GM18520 (cell line): ENCODE results near the gene RNF183.
"Not testable (repeated sequence)": the region's sequence is repeated elsewhere in the genome, so short reads cannot be mapped to it uniquely, and the experiment has no call there.

Source experiments
- ATAC-seq: cut with Tn5 transposase; IDR thresholded peaks from one replicate; pipeline ENCODE4 v1.9.1; 2021; ENCODE audit not compliant: unreplicated experiment

Gene RNF183

DNA sequence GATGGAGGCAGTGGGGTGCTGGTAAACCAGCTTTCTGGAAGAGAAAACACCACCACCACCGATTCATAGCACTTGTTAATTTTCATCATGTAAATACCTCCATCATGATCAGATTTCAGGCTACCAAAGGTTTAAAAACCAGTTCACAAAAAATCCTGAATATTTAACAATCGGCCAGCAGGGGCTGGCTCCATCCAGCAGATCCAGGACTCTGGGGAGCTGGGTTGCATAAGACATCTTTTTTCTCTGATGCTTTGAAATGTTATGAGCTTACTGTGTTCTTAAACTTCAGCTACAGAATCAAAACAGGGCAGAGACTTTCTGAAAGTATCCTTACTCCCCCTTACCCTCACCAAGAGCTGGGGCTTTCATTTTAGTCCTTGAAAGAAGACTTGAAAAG, 14.6 kb upstream of the RNF183 start:
- no peak for ATAC-seq

DNA sequence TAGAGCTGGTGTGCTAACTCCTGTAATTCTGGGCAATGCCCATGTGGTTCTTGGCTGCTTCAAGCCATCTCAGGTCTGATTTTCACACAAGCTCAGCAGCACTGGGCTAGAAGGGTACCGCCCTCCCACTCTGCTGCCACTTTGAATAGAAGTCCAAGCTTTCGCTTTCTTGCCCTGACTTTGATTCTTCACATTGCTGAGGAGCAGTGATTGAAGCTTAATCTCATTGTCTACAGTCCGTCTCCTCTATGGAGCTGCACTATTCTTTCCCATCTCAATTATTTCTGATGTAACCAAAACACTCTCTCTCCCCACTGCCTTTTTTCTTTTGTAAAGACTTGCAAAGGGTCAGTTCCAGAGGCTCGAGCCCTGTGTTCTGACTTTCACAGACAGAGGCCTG, 12.9 kb upstream of the RNF183 start:
- no peak for ATAC-seq

DNA sequence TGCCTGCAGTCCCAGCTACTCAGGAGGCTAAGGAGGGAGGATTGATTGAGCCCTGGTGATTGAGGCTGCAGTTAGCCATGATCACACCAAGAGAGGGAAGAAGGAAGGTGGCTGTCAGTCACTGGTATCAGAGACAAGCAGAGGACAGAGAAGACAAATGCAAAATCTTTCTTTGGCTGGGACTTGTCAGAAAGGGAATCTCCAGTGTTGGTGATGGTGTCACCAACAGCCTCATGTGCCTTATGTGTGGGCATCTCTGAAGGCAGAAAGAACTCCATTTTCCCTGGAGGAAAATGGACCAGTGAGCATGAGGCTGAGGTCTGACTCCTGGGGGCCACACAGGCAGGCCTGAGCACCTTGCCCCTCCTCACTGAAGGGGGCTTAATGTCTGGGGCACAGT, 12.1 kb upstream of the RNF183 start:
- no peak for ATAC-seq

DNA sequence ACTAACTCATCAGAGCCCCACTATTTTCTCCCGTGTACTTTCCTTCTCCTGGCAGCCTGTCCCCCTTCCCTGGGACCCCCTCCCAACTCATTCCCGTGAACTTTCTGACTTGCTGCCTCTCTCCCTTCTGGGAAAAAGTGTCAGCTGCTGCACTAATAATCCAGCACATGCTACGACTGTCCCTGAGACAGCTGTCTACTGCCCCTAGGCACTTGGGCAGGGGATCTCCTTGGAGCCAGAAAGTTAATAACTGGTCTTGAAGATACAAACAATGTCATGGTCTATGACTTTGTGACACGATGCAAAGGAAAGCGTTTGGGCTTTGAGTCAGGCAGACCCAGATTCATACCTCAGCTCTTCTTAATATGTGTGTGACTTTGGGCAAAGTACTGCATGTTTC, 10.1 kb upstream of the RNF183 start:
- no peak for ATAC-seq

DNA sequence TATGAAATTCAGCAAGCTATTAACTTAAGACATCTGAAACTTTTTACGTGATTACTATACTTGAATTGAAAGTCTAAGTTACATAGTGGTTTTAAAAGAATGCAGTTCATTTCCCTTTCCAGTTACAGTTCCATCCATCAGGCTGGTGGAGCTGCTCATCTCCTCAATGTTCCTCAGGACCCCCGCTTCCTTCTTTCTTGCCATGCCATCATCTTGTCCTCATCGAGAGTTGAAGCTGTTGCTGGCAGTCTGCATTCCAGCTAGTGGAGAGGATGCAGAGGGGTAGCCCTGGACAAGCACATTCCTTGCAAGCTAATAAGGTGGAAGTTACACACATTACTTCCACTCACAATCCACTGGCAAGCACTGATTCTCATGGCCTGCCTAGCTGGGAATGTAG, 8.8 kb upstream of the RNF183 start:
- ATAC-seq, result no peak

DNA sequence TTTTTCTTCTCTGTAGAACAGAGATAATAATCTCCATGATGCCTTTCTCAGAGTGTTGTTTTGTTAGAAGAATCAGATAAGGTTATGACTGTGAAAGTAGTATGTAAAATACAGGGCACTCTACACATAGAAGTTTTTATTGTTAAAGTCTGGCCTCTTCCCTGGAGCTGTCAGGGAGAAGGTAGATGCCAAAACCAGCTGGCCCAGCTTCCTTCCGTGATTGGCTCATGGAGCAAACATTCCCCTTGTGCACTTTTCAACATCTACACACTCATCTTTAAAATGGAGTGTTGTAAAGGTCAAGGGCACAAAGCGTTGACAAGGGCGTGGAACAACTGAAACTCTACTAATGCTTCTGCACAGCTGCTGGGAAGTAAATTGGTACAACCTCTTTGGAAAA, 7.4 kb upstream of the RNF183 start:
- no peak for ATAC-seq

DNA sequence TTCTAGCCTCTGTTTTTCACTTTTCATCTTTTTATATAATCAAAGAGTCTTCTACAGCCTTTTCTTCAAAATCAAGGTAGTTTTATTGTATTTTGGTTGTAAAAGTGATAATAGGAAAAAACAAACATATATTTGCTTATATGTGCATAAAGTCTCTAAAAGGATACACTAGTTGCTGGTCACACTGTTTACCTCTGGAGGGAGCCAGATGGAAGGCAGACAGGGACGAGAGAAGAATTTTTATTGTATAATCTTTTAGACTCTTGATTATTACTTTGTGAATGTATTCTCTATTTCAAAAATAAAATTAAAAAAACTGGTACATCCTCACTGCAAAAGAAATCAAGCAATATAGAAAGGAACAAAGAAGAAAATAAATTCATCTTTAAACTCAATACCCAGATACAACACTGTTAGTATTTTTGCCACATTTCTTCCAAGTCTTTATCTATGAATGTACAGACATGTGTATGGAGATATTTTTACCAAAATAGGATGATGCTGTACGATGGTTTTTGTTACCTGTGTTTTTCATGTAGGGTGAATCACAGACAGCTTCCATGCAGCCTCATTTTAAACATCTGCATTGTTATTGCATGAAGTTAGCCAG, 6.1 kb upstream of the RNF183 start:
- ATAC-seq, result no peak

DNA sequence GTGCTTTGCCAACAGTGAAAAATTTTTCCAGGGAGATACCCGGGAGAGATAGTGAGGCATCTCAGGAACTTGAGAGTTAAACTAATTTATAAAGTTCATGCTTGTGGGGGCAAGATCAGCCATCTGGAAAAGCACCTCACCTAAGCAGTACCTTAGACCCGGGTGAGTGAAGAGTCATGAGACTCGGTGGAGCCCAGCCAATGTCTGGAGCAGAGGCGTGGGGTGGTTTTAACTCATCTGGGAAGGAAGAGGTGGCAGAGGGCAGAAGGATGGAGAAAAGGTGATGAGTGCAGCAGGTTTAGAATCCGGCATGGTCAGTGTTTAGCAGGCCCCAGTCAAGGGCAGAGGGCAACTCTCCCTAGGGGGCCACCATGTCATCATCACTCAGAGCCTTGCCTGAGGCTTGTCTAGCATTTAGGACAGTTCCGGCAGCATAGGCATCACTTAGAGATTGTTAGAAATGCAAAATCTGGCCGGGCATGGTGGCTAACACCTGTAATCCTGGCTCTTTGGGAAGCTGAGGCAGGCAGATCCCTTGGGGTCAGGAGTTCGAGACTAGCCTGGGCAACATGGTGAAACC, 4.3 kb upstream of the RNF183 start:
- ATAC-seq, result no peak

DNA sequence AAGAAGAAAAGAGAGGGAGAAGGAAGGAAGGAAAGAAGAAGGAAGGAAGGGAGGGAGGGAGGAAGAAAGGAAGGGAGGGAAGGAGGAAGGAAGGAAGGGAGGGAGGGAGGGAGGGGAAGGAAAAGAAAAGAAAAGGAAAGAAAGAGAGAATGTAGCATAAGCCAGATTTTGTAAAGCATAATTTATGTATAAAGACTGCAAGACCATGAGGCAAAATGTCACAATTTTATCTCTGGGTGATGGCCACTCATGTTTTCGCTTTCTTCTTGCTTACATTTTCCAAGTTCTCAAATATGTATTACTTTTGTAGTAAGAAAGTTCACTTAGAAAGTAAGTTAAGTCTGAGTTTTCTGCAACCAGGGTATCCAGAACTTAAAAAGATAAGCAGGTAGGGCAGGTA, 3.4 kb upstream of the RNF183 start:
- ATAC-seq, result no peak

DNA sequence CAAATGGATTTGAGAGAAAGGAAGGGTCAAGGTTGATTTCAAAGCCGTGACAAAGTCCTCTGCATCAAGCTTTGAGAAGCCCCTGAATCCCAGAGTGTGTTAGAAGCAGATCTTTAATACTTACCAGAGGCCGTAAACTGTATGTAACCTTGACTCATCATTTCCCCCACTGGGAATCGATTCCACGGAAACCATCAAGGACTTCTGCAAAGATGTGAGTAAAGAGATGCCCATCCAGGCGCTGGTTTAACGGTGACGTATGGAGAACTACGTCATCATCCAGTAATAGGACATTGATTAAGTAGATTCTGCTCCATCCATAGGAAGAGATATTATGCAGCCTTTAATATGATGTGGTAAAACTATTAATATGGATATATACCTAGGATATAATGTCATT, 1.6 kb downstream of the RNF183 start:
- no peak for ATAC-seq

DNA sequence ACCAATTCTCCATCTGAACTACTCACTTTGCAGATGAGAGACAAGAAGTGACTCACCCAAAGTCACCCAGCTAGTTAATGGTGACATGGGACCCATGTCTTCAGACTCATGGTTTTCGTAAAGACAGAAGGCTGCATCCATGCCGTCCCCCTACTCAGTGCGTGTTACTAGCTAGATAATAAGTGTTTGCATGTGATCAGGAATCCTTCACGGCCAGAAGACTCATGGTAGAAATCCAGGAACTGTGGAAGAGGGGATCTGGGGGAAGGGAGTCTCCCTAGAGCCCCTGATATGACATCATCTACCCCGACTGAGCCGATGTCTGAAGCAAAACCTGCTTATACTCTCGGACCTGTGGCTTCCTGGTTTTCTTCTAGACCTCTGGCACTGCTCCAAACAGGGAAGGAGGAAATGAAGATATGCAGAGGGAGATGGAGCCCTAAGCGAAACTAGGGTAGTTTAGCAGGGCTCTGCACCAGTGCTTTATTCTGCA, 3.3 kb downstream of the RNF183 start:
- ATAC-seq, result no peak

DNA sequence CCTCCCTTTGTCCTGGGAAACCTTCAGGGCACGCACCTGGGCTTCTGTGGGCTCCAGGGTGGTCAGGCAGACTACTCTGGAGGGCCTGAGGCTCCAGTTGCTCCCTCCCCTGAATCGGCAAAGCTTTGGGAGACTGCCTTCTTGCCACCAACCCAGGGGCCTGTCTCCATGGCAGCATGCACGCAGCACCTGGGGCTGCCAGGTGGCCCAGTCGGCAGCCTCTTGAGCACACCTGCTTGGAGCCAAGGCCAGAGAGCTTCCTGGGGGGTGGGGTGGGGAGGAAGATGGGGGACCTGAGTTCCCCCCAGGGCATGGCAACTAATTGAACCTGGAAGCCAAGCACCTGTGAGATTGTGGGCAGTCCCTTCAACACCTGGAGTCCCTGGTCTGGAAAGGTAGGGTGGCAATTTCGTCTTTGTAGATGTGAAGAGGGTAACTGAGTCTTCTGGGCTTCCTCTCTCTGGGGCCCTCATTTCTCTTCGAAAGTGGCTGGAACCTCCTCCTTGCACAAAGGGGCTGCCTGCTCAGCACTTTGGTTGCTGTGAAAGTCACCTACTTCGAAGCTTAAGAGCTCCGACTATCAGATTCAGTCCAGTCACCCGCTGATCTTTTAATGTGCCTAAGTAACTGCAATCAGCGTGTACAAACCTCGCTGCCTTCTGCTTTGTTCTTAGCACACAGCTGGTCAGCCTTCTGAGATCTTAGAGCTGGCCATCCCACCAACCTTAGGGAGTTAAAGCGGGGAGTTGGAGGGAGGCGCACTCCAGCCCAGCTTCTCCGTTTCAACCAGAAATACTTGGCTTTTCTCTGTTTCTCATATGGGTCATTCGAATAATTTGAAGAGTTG, 4.0 kb downstream of the RNF183 start:
- ATAC-seq, result no peak

DNA sequence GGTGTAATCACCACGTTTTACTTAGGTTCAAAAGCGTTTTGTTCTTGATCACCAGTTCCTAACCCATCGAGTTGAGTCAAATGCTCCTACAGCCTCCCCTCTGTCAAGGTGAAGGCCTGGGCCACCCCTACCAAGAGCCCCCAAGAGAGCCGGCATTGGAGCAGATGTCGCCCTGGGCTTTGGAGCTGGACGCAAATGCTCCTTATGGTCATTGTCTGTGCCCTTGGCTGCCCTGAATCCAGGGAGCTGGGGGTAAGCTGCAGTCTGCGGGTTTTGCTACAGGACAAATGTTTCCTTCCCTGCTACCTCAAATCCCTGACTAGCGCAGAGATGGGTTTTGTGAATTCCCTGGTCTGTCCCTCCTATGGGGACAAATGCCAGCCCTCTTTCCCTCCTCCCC, 4.9 kb downstream of the RNF183 start:
- no peak for ATAC-seq

DNA sequence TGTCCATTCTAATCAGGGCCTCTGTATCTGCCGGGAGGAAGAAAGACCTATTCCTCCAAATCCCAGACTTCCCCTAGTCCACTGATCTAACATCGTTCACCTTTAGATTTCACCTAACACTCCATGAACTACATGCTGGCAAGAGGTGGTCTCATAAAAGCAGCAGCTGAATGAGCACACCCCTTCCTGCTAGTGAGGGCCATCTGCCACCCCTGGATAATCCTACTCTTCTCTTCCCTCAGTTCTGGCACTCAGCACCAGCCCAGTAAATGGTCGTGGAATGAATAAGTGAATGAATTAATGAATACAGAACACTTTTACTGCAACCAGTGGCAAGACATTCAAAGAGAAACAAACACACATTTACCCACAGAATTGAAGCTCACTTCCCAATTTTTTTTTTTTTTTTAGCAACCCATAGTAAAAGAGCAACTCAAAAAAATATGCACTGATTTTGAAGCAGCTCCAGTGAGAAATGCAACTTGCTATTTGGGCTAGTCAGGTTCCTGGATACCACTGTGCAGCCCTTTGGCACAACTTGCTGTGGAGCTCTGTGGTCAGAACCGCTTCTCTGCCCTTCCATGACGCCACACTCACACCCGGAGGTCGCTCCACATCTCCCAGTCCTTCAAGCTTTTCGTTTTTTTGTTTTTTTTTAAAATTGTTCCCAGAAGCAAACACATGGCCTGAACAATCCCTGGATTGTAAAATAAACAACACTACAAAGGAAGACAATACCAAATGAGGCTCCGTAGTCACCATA, 6.2 kb downstream of the RNF183 start:
- no peak for ATAC-seq

DNA sequence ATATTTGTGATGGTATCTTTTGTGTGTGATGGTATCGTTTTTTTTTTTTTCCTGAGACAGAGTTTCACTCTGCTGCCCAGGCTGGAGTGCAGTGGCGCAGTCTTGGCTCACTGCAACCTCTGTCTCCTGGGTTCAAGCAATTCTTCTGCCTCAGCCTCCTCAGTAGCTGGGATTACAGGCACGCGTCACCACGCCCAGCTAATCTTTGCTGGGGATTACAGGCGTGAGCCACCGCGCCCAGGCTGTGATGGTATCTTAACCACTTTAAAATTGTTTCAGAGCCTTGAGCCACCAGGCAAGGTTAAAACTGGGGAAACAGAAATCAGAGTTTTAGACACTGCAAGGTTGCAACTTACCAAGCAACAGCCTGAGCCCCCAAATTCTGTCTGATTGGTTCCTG, 6.9 kb downstream of the RNF183 start:
- not testable (repeated sequence) for ATAC-seq

DNA sequence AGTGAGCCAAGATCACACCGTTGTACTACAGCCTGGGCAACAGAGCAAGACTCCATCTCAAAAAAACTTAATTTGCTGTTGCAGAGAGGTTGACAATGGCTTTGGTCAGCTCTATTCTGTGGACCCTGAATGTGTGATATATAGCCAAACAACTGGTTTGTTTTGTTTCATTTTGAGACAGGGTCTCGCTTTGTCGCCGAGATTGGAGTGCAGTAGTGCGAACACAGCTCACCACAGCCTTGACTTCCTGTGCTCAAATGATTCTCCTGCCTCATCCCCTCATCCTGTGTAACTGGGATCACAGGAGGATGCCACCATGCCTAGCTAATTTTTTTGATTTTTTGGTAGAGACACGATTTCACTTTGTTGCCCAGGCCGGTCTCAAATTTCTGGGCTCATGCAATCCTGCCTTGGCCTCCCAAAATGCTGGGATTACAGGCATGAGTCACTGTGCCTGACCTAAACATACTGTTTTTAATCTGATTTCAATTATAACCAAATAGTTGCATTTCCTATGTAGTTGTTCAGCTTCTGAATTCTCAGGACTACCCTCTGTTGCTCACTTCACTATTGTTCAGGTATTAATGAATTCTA, 9.8 kb downstream of the RNF183 start:
- no peak for ATAC-seq

DNA sequence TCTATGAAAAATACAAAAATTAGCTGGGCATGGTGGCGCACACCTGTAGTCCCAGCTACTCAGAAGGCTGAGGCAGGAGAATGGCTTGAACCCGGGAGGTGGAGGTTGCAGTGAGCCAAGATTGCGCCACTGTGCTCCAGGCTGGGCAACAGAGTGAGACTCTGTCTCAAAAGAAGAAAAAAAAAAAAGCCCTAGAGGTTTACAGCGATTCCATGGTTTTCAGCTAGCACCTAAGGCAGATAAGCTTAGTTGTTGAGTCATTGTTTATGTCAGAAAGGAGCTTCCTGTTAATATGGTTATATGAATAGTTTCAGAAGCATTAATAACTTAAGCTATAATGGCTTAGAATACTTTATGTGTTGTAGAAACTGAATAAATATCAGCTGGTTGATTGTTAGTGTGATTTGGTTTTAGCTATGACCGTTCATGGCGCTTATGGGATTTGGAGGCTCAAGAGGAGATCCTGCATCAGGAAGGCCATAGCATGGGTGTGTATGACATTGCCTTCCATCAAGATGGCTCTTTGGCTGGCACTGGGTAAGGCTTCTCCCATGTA, 13.0 kb downstream of the RNF183 start:
- ATAC-seq, result no peak

DNA sequence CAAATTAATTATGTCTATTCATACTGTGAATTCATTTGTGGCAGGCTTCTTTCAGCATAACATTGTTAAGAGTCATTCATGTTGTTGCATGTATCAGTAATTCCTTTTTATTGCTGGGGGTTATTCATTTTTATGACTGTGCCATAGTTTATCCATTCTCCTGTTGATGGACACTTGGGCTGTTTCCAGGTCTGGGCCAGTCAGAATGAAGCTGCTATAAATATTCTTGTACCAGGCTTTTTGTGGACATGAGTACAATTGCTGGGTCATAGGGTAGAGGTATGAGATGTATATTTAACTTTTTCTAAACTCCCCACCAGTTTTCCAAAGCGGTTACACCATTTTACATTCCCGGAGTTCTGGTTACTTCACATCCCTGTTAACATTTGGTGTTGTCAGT, 14.1 kb downstream of the RNF183 start:
- no peak for ATAC-seq

DNA sequence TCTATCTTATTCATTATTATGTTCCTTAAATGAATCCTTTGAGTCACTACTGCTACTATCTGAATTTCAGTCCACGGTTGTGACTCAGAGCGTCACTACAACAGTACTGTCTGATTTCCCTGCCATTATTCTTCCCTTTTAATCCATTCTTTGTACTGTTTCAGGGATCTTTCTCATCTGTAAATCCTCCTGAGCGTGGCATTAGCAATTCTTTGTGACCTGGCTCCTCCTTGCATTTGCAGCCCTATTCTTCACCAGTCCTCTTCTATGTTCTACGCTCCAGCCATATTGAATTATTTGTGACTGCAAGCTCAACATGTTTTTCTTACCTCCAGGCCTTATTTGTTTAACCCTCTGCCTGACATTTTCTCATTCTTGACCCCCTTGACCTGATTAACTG, 21.8 kb downstream of the RNF183 start:
- ATAC-seq, result no peak

DNA sequence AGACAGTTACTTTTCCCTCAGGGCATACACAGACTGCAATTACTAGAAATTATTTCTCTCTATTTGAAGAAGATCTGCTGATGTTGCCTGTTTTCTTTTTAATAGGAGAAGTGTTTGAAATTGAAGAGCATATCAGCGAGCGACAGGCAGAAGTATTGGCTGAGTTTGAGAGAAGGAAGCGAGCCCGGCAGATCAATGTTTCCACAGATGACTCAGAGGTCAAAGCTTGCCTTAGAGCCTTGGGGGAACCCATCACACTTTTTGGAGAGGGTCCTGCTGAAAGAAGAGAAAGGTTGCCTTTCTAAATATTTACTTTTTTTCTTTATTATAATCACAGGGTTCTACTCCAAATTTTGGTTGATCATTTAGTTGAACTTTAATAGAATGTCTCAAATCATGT, 24.3 kb downstream of the RNF183 start:
- ATAC-seq, result no peak
